GM21786 (cell line): Measurements from ENCODE around the gene CSMD2.

Experiments used
- ATAC-seq: cut with Tn5 transposase; IDR thresholded peaks from one replicate; pipeline ENCODE4 v1.9.1; 2021; ENCODE audit not compliant: unreplicated experiment

The CSMD2 gene

DNA sequence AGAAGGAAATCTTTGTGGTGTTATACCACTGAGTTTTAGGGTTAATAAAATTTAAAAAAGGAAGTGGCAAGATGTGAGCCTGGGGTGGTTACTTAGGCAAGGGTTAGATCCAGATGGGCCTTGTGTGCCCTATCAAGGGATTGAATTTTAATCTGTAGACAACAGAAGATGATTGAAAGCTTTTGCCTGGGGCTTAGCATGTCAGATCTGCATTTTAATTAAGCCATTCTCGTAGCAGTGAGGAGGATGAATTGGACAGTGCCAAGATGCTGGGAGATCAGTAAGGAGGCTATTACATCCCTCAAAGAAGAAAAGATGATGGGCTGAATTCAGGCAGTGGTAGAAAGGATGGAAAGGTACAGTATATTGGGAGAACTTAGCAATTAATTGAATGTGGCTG is 258.9 kb downstream of the CSMD2 start:
- no peak for ATAC-seq

DNA sequence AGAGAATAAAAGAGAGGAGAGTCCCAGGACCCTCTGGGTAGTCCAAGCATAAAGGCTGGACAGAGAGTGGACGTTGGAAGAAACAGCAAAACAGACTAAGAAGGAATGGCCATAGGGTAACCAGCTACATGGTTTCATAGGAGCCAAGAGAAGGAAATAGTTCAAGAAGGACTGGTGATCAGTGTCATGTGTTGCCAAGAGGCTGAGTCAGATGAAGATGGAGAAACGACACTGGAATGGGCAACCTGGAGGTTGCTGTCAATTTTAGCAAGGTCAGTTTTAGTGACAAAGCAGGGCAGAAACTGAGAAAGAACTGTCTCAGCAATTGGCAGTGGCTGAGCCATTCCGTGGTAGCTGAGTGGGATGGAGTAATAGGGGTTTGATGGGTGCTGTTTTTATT is 259.8 kb downstream of the CSMD2 start:
- ATAC-seq: no peak

DNA sequence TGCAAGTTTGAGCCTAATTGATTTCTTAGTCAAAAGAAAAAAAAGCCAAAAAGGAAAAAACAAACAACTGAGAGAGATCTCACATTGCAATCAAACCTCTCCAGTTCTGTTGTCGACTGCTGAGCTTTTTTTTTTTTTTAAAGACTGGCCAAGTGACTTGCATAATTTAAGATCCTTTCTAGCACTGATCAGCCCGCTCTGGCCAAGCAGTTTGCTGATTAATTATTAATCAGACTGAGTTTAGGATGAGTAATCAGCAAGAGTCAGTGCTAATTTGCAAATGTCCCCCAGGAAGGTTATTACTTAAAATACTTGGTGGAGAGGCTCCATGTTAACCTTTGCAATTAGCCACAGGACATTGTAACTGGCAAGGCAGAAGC is 261.8 kb downstream of the CSMD2 start:
- ATAC-seq: peak; percentile 68

- peak; percentile 85 for ATAC-seq
Measured at GRCh38 chr1:33902486-33903209, 262.4 kb downstream of the CSMD2 start.

DNA sequence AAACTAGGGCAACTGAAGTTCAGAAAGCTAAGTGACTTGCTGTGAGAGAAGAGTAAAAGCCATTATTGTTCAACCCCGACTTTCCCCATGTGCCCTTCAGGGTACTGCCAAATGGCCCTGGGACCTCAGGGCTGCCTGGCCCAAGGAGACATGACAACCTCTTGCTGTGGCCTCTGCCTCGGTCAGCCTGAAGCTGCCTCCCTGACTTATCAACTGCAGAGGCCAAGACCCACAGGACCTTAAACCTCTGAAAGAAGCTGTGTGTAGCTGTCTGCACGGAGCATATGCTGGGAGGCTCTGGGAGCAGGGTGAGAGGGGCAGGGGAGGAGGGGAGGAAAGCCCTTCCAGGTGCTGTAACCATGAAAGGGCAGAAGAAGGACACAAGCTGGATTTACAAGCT is 265.3 kb downstream of the CSMD2 start:
- ATAC-seq: no peak

DNA sequence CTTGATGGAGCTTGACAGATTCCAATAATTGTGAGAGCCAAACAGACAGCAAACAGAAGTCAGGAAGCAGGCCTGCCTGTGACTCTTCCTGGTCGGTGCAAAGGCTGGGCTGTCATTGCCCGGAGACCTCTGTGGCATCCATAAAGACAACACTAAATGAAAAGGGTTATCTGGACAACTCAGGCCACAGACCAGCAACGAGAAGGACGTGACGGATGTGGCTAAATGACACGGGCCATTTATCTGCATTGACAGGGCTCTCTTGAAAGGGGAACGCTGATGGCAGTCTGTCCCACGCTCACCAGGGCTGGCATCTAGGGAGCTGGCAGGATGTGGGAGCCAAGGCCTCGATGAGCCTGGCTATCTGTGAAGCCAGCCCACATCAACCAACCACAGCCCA is 266.1 kb downstream of the CSMD2 start:
- ATAC-seq: no peak

GRCh38 chr1:33898406-33898805 is 266.6 kb downstream of the CSMD2 start:
- ATAC-seq: no peak

DNA sequence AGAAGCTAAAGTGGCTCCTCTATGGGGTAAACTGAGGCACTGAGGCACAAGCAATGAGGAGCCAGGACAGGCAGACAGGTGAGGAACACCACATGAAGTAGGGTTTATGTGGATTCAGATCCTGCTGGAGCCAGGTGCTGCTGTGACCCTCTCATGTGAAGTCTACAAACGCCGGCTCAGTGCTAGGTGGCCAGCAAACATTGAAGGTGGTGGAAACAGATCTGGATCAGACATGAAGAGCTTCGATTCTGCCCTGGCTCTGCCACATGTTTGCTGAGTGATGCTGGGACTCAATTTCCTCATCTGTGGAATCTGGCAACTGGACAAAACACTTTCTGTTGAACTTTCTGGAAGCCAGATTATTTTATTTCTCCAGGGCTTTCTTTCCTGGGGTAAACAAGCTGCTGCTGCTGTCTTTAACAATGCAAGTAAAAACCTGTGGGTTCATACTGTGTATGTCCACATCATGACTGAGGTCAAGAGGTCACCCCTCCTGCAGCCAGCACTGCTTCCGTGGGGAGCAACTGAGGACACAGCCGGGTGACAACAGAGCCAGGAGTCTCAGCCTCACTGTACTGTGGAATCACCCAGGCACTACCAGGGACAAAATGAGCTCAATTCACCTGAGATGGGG is 267.8 kb downstream of the CSMD2 start:
- ATAC-seq: no peak

- ATAC-seq: no peak
Measured at GRCh38 chr1:33895976-33896375, 269.1 kb downstream of the CSMD2 start.

- no peak for ATAC-seq
Measured at GRCh38 chr1:33895396-33895795, 269.6 kb downstream of the CSMD2 start.

GRCh38 chr1:33893147-33893830 is 271.7 kb downstream of the CSMD2 start:
- no peak for ATAC-seq

DNA sequence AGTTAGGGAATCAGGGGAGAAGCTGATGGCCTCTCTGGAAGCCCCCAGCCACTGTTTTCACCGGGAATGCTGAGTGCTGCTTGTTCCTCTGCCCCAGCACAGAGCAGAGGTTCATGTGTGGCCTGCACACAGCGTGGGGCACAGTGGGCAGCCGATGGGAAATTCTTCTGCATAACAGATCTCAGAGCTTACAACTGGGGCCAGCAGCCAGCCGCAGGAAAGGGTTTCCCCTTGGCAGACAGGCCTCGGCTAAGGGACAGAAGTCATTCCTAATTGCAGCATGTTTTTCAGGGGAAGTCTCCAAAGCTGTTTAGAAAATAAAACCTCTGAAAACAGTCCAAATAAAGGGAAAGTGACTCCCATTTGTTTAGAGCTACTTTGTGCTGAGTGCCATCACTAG is 278.5 kb downstream of the CSMD2 start:
- ATAC-seq: no peak

- ATAC-seq: no peak
Measured at GRCh38 chr1:33880305-33880704, 284.7 kb downstream of the CSMD2 start.

- no peak for ATAC-seq
Measured at GRCh38 chr1:33878392-33878791, 286.6 kb downstream of the CSMD2 start.

DNA sequence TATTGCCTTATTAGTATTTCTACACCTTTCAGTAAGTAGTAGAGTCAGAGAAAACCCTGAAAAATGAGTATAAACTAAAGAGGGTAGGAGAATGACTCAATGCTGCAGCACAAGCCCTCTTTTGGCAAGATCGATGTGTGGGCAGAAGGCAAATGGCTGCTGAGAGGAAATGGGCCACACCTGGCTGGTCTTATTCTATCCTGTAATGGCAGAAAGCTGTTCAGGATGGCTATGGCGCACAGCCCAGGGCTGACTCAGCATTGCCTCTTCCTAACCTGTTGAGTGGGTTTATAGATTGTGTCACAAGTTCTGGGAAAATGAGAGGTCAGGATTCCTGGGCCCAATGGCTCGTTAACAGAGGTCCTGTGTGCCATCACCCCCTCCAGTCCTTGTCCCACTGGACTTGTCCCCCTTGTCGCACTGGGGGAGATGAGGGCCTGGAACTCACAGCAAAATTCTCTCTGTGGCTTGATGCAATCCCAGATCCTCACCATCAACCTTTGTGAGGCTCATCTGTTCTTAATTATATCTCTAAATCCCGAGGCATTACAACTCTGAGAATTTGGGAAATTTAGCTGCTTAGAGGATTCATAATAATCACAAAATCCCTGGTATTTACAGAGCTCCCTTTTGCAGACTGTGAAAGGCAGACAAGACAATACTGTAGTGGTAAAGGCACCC is 287.9 kb downstream of the CSMD2 start:
- no peak for ATAC-seq

GRCh38 chr1:33875862-33876261 is 289.2 kb downstream of the CSMD2 start:
- no peak for ATAC-seq

DNA sequence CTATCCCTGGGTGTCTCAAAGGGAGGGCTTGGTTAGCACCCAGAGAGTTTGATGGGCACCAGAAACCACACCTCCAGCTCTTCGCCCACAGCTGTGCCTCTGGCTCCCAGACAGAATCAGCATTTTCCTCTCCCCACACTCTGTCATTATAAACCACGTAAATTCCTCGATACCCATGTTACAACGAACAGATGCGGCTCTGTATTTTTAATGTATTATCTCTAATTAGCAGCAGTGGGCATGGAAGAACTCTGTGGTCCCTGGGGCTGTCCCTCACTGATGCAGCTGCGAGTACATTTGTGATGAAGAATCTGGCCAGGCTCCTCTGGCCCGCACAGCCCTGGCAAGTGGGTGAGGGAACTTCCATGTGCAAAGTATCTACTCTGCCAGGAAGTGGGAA is 290.4 kb downstream of the CSMD2 start:
- no peak for ATAC-seq

DNA sequence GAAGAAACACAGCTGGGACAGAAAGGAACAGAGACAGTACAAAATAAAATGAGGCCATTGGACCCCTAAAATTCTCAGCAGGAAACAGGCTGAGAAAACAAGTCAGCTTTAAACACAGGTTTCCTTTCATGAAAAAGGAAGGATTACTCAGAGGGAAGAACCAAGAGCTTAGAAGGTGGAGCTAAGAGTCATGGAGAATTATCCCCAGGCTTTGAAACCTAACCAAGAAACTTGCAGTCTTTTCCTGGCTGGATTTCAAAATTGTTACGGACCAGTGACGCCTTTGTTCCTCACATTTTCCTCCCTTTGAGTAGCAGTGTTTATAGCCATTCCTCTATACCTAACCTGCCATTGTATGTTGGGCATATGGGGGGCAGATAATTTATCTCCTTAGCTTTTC is 292.3 kb downstream of the CSMD2 start:
- no peak for ATAC-seq

GRCh38 chr1:33872275-33872674 is 292.8 kb downstream of the CSMD2 start:
- no peak for ATAC-seq

- ATAC-seq: no peak
Measured at GRCh38 chr1:33867684-33868083, 297.3 kb downstream of the CSMD2 start.

GRCh38 chr1:33866281-33866680 is 298.7 kb downstream of the CSMD2 start:
- no peak for ATAC-seq
